ENCODE results near the gene IRGC. TPM values are rescaled to one million over a fixed set of nuclear protein-coding genes. Genes with fewer than 3 reads are reported as not detected.

IRGC gene
- total and polyA plus RNA-seq, 2 of the 13 experiments (the other 11 are each of a cell fraction or from before 2014, with no cell fraction given), result not detected

- TF ChIP-seq GABPB1 (CRISPR knock-in tag; IDR thresholded peaks at IDR 0.05) (no peak), SRF (IDR thresholded peaks at IDR 0.05; ENCODE audit: low read depth, low read length) (no peak), MAFG (CRISPR knock-in tag; IDR thresholded peaks at IDR 0.05) (no peak), STAG1 (CRISPR knock-in tag; IDR thresholded peaks at IDR 0.05) (peak; percentile 30), FOSL1 (CRISPR knock-in tag; IDR thresholded peaks at IDR 0.05; ENCODE audit: borderline replicate concordance) (no peak), ZNF552 (CRISPR knock-in tag; IDR thresholded peaks at IDR 0.05; ENCODE audit: borderline replicate concordance) (no peak)
- TF ChIP-seq, protein P1, sequence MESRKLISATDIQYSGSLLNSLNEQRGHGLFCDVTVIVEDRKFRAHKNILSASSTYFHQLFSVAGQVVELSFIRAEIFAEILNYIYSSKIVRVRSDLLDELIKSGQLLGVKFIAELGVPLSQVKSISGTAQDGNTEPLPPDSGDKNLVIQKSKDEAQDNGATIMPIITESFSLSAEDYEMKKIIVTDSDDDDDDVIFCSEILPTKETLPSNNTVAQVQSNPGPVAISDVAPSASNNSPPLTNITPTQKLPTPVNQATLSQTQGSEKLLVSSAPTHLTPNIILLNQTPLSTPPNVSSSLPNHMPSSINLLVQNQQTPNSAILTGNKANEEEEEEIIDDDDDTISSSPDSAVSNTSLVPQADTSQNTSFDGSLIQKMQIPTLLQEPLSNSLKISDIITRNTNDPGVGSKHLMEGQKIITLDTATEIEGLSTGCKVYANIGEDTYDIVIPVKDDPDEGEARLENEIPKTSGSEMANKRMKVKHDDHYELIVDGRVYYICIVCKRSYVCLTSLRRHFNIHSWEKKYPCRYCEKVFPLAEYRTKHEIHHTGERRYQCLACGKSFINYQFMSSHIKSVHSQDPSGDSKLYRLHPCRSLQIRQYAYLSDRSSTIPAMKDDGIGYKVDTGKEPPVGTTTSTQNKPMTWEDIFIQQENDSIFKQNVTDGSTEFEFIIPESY (CRISPR knock-in tag; IDR thresholded peaks at IDR 0.05), result 0 out of 2 replicates have a peak, but pooled peaks have one; percentile 29
- TF ChIP-seq, protein P2, sequence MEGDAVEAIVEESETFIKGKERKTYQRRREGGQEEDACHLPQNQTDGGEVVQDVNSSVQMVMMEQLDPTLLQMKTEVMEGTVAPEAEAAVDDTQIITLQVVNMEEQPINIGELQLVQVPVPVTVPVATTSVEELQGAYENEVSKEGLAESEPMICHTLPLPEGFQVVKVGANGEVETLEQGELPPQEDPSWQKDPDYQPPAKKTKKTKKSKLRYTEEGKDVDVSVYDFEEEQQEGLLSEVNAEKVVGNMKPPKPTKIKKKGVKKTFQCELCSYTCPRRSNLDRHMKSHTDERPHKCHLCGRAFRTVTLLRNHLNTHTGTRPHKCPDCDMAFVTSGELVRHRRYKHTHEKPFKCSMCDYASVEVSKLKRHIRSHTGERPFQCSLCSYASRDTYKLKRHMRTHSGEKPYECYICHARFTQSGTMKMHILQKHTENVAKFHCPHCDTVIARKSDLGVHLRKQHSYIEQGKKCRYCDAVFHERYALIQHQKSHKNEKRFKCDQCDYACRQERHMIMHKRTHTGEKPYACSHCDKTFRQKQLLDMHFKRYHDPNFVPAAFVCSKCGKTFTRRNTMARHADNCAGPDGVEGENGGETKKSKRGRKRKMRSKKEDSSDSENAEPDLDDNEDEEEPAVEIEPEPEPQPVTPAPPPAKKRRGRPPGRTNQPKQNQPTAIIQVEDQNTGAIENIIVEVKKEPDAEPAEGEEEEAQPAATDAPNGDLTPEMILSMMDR (CRISPR knock-in tag; IDR thresholded peaks at IDR 0.05), result peak; percentile 11; the same call in 1 of the 2 replicates
- ATAC-seq, result no peak
- ChIA-PET POLR2A (no interaction called here), CTCF (ENCODE audit: low intra/inter-chr PET ratio, low total read pairs) (no interaction called here)
- in situ Hi-C loops (cut with HindIII; ENCODE audit: extremely low pct_ligation_motif_present, low pct_unique_long_range_greater_than_20kb) (no loop called here), intact Hi-C loops (cut with micrococcal nuclease; ENCODE audit: unreplicated experiment) (no loop called here)
- BruUV-seq (replicated peaks), result no TSS peak
- no peak overlapping the region for H3K9ac ChIP-seq (ENCODE audit: insufficient read depth, low read depth, low read length)
- no peak for FAIRE-seq
- no peaks in the 10 kb centered on the region for H3K79me2 ChIP-seq (ENCODE audit: insufficient read depth, low read length)
- 32% methylated on average over 8 of the region's 8 CpGs for WGBS (ENCODE audit: low lambda C conversion rate)
- peaks cover 1 to 5% of the 10 kb centered on the region in 2 experiments; a peak in 2 of 5 replicates for H3K27me3 ChIP-seq (ENCODE audit: control insufficient read depth in 1 of 2, insufficient read depth in 2 of 2, low read length in 2 of 2)
- H2AFZ ChIP-seq (ENCODE audit: low read length), result no peak overlapping the region
- no peak overlapping the region for H3K27ac ChIP-seq (ENCODE audit: extremely low read length, insufficient read depth, low read length)
- no peak for DNase-seq (ENCODE audit: low spot score)
- H3K36me3 ChIP-seq (replicated peaks in 1 of 2; ENCODE audit: control insufficient read depth in 1 of 2, insufficient read depth in 2 of 2, low read length in 2 of 2), result peaks cover under 1% of the 10 kb centered on the region in 2 experiments; a peak in 2 of 5 replicates
- no peaks in the 10 kb centered on the region for H4K20me1 ChIP-seq (ENCODE audit: insufficient read depth, low read length)
- no peak overlapping the region for H3K4me2 ChIP-seq (ENCODE audit: low read depth, low read length)
- H3K4me1 ChIP-seq (ENCODE audit: insufficient read depth, low read length), result no peaks in the 10 kb centered on the region
- no peaks in the 10 kb centered on the region for H3K9me3 ChIP-seq (ENCODE audit: low read length)
- H3K4me3 ChIP-seq (replicated peaks in 1 of 3; ENCODE audit: insufficient read depth in 1 of 3, low read depth in 2 of 3, low read length in 3 of 3), result no peak overlapping the region
Observed at GRCh38 chr19:43723588-43723987, 7.7 kb downstream of the IRGC start.

Data from HepG2 (cell line).